ENCODE measurements around the gene ATP2B2.

DNA sequence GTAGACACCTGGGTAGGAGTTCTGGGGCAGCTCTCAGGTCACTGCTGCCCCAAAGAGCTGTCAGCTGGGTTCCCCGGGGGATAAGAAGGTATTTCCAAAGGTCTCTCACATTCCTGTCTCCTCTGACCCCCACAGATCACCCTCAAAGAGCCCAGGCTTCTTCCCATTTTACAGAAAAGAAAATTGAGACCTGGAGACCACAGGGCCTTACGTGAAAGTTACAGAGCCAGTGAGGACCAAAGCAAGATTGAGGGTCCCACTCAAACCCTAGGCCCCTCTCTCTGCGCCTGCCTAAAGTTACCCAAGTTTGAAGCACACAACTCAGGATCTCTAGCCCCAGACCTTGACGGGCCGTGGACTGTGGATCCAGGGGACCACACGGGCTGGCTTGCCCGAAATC, 3.9 kb upstream of the ATP2B2 start:
- TF ChIP-seq, protein P1, sequence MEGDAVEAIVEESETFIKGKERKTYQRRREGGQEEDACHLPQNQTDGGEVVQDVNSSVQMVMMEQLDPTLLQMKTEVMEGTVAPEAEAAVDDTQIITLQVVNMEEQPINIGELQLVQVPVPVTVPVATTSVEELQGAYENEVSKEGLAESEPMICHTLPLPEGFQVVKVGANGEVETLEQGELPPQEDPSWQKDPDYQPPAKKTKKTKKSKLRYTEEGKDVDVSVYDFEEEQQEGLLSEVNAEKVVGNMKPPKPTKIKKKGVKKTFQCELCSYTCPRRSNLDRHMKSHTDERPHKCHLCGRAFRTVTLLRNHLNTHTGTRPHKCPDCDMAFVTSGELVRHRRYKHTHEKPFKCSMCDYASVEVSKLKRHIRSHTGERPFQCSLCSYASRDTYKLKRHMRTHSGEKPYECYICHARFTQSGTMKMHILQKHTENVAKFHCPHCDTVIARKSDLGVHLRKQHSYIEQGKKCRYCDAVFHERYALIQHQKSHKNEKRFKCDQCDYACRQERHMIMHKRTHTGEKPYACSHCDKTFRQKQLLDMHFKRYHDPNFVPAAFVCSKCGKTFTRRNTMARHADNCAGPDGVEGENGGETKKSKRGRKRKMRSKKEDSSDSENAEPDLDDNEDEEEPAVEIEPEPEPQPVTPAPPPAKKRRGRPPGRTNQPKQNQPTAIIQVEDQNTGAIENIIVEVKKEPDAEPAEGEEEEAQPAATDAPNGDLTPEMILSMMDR (IDR thresholded peaks at IDR 0.05) = no peak
- no peak for TF ChIP-seq POLR2A (IDR thresholded peaks at IDR 0.05)
